HG03432 (cell line): ENCODE data around the gene MYO7A.

Experiments used
- ATAC-seq: cut with Tn5 transposase; IDR thresholded peaks from one replicate; pipeline ENCODE4 v1.9.1; 2021; ENCODE audit warnings: mild to moderate bottlenecking, moderate library complexity; ENCODE audit not compliant: unreplicated experiment

The MYO7A gene

DNA sequence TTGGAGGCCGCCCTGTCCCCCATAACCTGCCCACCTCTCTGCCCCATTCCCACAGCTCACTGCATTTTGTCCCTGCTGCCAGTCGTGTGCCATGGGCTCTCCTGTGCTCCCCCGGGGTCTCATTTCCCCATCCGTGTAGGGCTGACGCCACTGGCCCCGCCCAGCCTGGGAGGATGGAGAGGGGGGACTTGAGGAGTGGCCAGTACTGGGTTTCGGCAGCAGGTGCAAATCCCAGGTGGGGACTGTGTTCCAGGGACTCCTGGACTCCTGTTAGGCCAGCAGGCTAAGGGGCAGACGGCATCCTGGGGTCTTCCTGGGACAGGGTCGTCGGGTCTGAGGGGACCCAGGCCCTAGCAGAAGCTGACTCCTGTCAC is 1.2 kb upstream of the MYO7A start:
- no peak for ATAC-seq

DNA sequence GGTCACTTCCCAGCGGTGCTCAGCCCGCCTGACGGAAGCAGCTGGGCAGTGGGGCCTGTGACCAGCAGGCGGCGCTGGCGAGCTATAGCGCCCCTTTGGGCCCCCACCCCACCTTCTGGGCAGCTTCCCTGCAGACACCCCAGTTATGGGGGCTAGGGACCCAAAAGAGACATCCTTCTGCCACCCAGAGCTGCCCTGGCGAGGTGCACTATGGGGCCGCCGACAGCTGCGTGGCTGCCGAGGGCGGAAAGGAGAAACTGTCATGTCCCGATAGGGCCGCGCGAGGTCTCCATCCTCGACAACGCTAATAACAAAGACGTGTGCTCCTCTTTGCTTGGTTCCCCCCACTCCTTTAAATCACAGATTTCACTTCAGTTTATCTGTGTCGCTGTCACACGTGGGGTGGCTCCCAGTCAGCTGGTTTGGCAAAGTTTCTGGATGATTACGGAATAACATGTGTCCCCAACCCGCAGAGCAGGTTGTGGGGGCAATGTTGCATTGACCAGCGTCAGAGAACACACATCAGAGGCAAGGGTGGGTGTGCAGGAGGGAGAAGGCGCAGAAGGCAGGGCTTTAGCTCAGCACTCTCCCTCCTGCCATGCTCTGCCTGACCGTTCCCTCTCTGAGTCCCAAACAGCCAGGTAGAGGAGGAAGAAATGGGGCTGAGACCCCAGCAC is 673 bp upstream of the MYO7A start:
- ATAC-seq = no peak

DNA sequence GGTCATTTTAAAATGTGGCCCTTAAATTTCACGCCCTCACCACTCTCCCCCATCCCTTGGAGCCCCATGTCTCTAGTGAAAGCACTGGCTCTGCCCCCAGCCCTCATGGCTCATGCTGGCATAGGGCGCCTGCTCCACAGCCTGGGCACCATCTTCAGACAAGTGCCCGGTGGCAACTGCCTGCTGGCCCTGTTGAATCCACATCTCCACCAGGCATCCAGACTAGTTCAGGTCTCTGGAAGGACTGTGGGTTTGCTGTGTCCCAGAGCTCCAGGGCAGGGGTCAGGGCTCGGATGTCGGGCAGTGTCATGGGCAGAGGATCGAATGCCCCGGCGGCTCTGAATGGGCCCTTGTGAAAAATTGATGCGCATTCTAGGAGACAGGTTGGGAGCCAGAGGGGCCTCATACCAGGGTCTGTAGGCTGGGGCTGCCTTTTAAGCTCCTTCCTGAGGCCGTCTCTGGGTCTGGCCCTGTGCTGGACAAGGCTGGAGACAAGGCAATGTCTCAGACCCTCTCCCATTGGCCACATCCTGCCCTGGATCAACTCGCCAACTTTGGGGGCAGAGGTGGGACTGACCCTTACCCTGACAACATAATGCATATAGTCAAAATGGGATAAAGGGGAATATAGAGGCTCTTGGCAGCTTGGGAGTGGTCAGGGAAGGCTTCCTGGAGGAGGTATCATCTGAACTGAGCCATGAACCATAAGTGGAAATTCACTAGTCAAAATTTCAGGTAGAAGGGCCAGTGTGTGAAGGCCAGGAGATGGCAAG is 1.2 kb downstream of the MYO7A start:
- no peak for ATAC-seq

DNA sequence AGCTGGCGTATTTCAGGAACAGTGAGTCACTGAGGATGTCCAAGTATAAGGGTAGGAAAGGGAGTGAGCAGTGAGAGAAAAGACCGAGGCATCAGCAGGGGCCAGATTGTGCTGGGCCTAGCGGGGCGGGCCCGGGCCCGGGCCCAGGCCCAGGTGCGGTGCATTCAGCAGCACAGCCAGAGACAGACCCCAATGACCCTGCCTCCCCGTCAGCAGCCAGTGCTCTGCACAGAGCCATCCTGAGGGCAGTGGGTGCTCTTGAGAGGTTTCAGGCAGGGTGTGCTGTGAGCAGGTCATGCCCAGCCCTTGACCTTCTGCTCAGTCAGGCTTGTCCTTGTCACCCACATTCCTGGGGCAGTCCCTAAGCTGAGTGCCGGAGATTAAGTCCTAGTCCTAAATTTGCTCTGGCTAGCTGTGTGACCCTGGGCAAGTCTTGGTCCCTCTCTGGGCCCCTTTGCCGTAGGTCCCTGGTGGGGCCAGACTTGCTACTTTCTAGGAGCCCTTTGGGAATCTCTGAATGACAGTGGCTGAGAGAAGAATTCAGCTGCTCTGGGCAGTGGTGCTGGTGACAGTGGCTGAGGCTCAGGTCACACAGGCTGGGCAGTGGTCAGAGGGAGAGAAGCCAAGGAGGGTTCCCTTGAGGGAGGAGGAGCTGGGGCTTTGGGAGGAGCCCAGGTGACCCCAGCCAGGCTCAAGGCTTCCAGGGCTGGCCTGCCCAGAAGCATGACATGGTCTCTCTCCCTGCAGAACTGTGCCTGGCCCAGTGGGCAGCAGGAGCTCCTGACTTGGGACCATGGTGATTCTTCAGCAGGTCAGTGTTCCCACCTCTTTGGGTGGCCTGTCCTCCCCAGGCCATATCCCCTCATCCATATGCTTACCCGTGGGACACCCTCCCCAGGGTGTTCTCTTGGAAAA is 2.1 kb downstream of the MYO7A start:
- no peak for ATAC-seq

DNA sequence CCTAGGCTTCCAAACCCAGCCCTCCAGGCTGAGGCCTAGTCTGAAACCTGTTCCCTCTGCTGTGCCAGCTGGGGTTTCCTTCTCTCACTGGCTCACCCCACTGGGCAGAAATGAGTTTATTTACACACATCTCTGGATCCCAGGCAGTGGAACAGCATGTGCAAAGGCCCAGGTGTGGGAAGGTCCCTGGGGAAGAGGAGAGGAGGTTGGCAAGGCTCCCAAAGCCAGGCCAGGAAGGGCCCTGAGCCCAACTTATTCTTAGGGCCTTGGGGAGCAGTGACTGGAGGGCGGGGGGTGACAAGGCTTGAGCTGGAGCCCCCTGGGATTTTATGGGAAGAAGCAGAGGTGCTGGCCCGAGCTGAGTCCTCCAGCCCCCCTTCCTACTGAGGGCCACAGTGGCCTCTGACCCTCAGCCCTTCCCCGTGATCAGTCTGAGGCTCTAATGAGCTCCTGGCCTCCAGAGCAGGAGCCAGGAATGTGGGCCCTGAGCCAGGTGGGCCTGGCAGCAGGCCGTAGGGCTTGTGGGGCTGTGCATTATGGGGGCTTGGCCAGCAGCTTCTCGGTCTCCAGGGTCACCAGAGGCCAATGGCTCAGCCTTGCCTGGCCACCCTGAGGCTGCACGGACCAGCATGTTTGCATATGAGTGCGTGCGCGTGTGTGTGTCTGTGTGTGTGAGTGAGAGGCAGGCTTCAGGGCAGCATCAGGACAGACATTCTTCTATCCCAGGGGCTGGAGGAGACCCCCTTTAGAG is 2.9 kb downstream of the MYO7A start:
- ATAC-seq = no peak

DNA sequence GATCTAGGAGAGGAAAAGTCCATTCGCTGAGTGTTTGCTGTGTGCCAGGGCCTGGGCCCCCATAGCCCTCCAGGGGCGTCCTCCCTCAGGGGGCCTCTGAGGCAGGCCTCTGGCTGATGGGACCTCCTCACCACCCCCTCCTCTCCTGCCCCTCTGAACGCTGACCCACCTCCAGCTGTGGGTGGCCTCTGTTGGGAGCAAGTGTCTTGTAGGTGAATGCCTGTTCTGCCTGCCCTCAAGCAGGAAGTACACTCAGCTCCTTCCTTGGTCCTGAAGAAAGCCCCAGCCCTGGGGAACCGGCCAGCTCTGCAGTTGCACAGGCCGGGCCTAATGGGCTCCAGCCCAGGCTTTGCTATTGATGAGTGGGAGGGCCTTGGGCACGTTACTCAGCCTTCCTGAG is 3.5 kb downstream of the MYO7A start:
- ATAC-seq = no peak

DNA sequence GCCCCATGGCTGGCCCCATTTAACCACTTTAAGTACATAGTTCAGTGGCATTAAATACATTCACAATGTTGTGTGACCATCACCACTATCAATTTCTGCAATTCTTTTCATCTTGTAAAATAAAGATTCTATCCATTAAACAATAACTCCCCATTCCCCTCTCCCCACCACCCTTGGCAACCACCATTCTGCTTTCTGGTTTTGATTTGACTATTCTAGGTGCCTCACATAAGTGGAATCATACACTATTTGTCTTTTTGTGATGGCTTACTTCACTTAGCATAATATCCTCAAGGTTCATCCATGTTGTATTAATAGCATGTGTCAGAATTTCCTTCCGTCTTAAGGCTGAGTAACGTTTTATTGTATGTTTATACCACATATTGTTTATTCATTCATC is 7.0 kb downstream of the MYO7A start:
- ATAC-seq = no peak

DNA sequence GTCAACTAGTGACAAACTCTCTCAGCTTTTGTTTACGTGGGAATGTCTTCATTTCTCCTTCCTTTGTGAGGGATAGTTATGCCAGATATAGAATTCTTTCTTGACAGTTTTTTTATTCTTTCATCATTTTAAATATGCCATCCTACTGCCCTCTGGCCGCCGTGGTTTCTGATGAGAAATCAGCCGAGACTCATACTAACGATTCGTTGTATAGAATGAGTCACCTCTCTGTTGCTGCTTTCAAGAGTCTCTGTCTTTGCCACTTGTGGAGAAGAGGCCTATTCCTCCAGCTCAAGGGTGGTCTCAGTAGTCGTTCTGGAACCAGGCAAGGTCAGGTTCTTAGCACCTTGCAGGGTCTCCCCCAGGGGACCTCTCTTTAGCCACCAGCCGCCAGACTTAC is 8.0 kb downstream of the MYO7A start:
- no peak for ATAC-seq

DNA sequence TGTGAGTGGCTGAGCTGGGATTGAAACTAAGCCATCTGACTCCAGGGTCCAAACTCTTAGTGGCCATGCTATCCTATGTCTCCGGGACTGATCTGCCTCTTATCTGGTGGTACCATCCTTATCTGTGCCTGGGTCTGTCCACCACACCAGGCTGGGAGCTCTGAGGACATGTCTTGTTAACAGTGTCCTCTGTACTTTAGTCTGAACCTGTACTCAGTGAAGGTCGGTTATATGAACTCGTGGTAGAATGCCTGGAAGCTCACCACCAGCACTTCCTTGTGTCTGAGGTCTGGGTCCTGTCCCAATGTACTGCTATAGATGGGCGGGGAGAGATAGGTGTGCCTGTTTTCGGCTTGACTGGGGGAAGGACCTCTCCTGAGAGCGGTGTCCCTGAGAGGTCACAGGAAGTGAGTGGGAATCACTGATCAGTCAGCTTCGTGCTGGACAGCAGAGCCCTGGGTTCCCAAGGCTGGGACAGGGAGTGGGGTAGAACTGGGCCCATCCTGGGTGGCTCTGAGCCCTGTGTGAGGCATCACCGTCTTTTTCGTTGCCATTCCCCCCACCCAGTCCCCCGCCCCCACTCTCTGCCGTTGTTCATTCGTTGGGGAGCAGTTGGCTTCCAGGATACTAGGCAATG is 8.9 kb downstream of the MYO7A start:
- ATAC-seq = no peak

DNA sequence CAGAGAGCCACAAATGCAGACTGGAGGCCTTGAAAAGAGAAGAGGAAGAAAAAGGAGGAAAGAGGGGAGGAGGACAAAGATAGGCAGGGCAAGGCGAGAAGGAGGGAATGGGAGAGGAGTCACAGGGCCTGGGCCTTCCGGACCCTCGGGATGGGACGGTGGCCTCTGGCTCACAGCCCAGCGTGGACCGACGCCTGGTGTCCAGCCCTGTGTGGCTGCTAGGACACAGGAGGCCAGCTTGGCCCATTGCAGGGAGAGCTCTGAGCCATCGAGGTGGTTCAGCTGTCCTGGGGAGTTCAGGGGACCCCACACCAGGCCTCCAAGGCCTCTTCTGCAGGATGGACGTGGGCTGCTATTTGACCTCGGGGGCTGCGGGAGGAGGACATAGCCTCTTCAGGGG is 9.4 kb downstream of the MYO7A start:
- ATAC-seq = no peak

DNA sequence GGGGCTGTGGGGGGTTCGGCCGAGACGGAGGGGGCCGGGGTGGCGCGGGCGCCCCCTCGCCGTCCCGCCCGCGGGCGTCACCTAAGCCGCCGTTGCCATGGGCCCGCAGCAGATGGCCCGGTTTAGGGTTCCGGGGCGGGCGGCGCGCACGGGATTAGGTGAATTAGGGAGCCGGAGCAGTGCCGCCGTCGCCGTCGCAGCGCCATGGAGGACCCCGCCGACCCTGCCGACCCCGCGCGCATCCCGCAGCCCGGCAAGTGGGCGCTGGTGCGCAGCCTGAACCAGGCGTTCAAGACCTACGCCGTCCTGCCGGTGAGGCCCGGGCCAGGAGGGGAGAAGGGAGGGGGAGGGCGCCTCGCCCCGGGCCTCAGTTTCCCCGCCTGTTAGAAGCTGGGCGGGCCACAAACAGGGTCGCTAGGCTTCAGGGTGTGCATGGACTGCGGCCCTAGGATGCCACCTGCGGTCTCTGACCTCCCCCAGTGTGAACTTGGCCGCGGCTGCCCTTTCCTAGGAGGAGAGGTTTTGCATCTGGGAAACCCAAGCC is 10.1 kb downstream of the MYO7A start:
- ATAC-seq = no peak

DNA sequence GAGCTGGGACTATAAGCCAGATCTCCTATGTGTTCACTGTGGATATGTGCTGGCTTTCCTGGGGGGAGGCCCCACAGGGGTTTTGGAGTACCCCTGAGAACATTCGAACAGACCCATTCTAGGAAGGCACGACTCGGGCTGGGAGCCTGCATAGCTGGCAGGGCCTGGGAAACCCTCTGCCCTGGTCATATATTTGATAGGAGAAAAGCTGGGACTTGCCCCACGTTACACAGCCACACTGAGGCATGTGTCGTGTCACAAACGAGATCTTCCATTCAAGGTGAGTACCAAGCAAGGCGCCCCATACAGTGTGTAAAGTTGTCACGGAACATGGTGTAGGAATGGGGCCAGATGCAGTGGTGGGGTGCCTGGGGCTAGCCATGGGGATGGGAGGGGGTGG is 11.2 kb downstream of the MYO7A start:
- ATAC-seq = no peak

DNA sequence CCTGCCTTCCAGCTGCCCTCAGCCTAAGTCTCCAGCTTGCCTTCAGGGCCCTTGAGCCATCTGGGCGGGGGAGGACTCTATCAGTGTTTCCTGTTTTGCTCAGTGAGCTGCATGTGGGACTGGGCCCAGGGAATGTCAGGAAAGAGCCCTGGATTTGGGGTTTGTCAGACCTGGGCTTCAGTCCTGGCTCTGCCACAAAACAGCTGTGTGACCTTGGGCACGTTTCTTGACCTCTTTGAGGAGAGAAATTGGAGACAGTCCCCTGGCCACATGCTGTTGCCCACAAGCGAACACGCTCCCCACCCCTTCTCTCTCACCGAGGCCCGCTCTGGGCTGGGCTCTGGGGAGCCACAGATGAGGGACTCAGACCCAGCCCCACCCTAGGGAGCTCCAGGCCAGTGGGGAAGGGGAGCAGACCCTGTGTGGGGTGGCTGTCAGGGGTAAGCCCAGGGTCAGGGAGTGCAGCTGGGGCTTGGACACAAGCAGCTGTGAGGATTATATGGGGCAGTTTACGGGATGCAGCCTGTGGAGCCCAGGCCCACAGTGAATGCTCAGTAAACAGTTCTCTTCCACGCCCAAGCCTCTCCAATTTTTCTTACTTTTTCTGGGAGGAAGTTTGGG is 12.3 kb downstream of the MYO7A start:
- ATAC-seq = no peak

DNA sequence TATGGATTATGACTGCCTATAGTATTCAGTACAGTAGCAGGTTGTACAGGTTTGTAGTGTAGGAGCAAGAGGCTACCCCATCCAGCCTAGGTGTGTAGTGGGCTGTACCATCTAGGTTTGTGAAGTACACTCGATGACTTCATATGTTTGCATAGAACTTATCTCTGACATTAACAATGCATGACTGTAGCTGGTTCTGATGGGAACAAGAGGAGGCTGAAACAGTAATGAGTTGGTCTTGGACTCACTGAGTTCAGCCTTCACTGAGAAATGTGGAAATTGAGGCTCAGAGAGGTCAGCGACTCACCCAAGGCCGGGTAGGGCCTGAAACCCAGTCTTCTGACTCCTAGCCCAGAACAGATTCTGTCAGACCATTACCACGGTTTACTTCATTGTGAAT is 13.0 kb downstream of the MYO7A start:
- ATAC-seq = no peak

DNA sequence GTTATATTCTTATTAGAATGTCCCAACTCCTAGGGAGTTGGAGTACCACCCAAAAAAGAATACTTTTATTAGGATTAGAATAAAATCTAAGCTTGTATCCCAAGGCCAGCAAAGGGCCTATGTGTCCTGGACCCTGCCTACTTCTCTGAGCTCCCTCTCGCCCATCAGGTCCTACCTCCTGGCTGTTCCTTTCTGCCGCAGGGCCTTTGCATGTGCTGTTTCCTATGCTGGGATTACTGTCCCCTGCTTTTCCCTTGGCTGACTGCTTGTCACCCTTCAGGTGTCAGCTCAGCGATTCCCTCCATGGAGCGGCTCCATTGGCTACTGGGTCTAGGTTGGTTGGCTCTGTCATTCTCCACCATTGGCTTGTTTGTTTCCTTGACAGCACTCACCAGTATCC is 13.4 kb downstream of the MYO7A start:
- ATAC-seq = no peak

DNA sequence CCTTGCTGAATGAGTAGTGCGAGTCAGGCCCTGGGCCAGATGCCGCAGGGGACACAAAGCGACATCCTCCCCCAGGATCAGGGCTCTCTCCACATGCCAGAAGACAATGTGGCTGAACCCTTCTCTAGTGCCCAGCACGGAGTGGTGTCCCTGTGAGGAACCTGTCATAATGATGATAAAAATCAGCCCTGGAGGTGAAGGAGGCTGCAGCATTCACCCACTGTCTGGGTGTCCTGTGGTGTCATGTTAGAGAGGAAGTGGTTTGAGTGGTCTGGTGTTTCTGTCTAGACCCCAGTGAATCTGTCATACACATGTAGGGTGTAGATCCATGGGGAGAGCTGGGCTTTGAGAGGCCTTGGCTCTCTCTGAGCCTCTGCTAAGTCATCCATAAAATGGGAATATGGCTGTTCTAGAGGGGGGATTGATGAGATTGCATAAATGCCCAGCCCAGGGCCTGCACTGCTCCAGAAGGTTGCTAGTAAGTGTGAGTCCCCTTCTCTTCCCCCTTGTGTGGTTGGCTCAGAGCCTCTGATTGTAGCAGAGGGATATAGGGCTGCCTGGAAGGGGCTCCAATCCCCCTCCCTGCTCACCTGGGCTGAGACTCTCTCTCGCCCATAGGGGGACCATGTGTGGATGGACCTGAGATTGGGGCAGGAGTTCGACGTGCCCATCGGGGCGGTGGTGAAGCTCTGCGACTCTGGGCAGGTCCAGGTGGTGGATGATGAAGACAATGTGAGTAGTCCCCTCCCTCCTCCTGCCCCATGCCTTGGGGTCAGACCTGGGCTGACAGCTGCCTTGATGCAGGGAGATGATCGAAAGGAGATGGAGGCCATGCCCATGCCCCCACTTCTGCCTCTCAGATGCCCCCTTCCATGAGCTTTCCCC is 14.3 kb downstream of the MYO7A start:
- ATAC-seq = no peak

DNA sequence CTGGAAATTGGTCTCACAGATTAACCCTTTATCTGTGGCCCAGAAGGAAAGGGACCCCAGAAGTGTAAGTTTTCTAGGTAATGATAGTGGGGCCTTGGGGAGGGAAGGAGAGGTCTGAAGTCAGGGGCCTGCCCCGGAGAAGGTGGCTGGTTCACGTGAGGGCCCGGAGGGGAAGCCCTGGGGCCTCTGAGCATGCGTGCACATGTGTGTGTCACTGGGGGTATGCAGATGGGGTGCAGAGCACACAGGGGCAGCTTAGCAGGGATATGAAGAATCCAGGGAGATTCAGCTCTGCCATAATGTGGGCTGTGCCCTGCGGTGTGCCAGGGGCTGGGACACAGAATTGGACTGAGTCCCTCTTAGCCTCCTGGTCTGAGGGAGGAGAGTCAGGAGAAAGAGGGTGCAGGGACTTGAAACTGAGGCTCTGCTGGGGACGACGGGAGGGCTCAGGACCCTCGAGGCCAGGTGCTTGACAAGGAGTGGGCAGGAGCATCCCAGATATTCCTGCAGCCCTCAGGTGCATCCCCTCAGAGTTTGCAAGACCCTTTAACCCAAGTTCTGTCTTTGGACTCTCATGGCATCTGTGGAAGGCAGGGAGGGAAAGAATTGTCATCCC is 15.5 kb downstream of the MYO7A start:
- ATAC-seq = no peak

DNA sequence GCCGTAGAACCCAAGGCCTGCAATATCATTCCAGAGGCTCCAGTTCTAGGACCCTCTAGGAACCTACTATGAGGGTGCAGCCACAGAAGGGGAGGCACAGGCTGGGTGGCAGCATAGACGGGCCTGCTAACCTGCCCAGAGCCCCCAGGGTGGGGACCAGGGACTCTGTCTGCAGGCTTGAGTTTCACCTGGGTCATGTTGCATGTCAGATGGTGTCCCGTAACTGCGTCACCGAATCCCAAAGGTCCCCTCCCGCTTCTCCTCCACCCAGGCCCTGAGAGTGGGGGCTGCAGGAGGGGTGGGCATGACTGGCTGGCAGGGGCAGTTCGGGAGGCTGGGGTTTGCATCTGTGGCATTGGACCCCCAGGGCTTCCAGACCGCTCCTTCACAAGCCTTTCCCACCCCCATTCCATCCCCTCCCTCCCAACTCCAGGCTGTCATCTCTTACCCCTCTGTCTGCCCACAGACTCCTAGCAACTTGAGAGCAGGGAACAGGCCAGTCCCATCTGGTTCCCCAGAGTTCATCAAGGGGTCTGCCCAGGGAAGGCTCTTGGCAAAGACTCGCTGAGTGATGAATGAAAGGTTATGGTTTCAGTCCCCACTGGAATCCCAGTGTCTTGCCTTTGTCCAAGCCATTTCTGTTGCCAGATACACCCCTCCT is 16.3 kb downstream of the MYO7A start:
- ATAC-seq = no peak
